GM08714 (cell line): Measurements from ENCODE around the gene MCRIP1.

Source experiments
- H3K4me3 ChIP-seq: fragments of 200-500 bp; sonication (Bioruptor generic); 2 replicates; pipeline ENCODE4 v1.5.1; 2014; ENCODE audit warnings: mild to moderate bottlenecking, low read length, inconsistent platforms
- ZNF274 ChIP-seq: IDR thresholded peaks from 2 replicates; pipeline ENCODE4 v1.6.1; 2012; ENCODE audit warnings: mild to moderate bottlenecking, low read depth, low read length

The MCRIP1 gene

DNA sequence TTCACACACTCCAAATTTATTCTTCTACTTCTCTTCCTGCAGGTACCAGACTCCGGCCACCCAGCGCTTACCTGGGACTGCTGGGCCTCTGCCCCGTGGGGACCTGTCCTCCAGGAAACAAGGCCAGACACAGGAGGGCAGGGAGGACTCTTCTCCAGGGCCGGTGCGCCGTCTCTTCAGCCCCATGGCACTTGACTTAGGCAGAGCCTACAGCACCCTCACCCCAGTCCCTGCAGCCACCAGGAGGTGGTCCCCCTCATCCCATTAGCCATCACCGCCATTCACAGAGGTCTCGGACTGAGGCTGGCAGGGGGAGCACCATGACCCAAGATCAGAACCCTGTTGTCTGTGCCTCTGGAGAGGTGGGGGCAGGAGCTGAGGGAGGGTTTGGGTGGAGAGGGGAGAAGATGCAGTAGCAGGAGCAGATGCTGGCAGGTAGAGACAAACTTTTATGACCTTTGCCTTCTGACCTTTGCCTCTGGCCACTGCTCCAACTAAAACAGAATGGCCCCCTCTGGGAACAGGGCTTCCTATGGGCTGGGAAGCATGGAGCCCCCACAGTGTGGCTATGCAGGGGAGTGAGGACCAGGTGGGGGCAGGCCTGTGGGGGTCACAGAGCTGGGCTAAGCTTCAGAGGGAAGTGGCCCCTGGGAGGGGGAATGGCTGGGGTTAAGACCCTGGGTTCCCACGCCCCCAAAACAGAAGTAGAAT lies 30.9 kb downstream of the MCRIP1 start:
- H3K4me3 ChIP-seq: no peak overlapping the region
- TF ChIP-seq ZNF274: no peak

DNA sequence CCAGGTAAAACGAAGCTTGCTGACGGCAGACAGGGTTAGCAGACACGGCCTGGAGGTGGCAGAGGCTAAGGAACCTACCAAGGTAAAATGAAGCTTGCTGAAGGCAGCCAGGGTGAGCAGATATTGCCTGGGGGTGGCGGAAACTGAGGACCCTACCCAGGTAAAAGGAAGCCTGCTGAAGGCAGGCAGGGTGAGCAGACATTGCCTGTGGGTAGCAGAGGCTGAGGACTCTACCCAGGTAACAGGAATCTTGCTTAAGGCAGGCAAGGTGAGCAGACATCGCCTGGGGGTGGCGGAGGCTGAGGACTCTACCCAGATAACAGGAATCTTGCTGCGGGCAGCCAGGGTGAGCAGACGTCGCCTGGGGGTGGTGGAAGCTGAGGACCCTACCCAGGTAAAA lies 31.8 kb downstream of the MCRIP1 start:
- no peak overlapping the region for H3K4me3 ChIP-seq
- TF ChIP-seq ZNF274: no peak

DNA sequence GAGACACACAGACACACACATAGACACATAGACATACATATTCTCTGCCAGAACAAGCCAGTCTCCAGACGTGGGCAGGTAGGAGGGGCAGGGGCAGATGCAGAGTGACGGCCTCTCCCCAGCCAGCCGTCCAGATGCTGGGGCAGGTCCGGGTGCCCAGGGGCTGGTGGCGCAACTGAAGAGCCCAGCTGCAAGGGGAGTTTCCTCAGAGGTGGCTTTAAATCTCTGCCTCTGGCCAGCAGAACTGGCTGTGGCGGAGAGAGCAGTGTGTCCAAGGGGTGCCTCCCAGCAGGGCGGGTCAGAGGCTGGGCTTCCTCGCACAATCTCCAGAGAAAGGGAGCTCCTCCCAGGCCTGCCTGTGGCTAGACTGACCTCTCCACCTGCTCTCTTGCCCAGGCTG lies 38.6 kb downstream of the MCRIP1 start:
- H3K4me3 ChIP-seq: no peak overlapping the region
- no peak for TF ChIP-seq ZNF274

DNA sequence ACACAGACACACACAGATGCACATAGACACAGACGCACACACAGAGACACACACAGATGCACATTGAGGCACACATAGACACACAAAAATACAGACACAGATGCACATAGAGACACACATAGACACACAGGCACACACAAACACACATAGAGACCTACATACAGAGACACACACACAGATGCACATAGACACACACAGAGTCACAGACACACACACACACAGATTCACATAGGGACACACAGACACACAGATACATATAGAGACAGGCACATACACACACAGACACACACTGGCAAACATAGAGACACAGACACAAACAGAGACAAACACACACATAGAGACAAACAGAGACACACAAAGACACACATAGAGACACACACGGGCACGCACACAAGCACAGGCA lies 39.0 kb downstream of the MCRIP1 start:
- no peak overlapping the region for H3K4me3 ChIP-seq
- TF ChIP-seq ZNF274: no peak

DNA sequence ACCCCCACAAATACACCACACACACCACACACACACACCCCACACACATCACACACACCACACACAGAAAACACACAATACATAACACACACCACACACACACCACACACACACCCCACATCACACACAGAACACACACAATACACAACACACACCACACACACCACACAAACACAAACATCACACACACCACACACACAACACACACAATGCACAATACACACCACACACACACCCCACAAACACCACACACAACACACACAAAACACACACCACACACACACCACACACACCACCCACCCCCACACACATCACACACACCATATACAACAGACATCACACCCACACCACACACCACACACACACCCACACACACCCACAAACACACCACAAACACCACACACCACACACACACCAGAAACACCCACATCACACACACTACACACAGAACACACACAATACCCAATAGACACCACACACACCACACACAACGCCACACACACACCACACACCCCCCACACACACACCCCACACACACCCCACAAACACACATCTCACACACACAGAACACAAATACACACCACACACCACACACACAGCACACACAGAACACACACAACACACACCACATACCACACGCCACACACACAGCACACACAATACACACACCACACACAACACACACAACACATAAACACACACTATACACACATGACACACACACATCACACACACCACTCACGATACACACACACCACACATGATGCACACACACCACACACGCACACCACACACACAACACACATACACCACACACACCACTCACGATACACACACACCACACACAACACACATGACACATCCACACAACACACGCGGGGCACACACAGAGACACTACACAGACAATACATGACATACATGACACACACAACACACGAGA lies 40.1 kb downstream of the MCRIP1 start:
- TF ChIP-seq ZNF274: no peak
- no peak overlapping the region for H3K4me3 ChIP-seq
